NB4 (cell line): ENCODE data around the gene AGER.

ENCODE experiments used
- CTCF ChIP-seq: IDR thresholded peaks from one replicate; pipeline ENCODE4 v1.5.1; 2012; ENCODE audit warnings: low read depth, low read length
- MYC ChIP-seq: IDR thresholded peaks from 2 replicates; pipeline ENCODE4 v1.6.1; 2011; ENCODE audit warnings: low read depth, low read length
- POLR2A ChIP-seq: IDR thresholded peaks from 2 replicates; pipeline ENCODE4 v1.6.1; 2011; ENCODE audit warnings: mild to moderate bottlenecking; ENCODE audit not compliant: insufficient read length; ENCODE audit errors: extremely low read depth

DNA sequence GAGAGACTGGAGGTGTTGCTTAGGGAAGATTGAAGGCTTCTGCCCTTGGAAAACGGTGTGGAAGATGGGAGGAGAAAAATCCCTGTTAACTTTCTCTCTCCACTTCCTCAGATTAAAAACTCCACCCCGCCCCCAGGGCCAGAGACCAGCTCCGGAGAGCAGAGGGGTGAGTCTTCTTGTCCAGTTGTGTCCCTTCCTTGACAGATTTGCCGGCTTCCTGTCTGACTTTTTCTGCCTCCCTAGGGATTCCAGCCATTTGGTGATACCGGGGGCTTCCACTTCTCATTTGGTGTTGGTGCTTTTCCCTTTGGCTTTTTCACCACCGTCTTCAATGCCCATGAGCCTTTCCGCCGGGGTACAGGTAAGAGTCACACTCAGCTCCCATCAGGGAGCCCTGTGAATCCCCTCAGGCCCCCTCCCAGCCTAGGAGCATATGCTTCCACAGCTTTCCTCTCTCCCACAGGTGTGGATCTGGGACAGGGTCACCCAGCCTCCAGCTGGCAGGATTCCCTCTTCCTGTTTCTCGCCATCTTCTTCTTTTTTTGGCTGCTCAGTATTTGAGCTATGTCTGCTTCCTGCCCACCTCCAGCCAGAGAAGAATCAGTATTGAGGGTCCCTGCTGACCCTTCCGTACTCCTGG, 4.2 kb downstream of the AGER start:
- TF ChIP-seq POLR2A (no peak), CTCF (no peak), MYC (no peak)
